GM12874 (cell line): ENCODE results near the gene LCP2.

Experiments
- CTCF ChIP-seq: IDR thresholded peaks from 2 replicates; pipeline ENCODE4 v1.5.1; 2011; ENCODE audit warnings: low read depth, mild to moderate bottlenecking, control low read depth, low read length, moderate library complexity; ENCODE audit not compliant: insufficient read depth

Gene LCP2

GRCh38 chr5:170330568-170331054 lies 33.0 kb upstream of the LCP2 start:
- no peak for TF ChIP-seq CTCF

GRCh38 chr5:170329524-170329923 lies 31.9 kb upstream of the LCP2 start:
- no peak for TF ChIP-seq CTCF

GRCh38 chr5:170327829-170328228 lies 30.3 kb upstream of the LCP2 start:
- TF ChIP-seq CTCF, result no peak

GRCh38 chr5:170327168-170327567 lies 29.6 kb upstream of the LCP2 start:
- TF ChIP-seq CTCF, result no peak

- TF ChIP-seq CTCF, result no peak
Observed at GRCh38 chr5:170319301-170319700, 21.7 kb upstream of the LCP2 start.

GRCh38 chr5:170317499-170317898 lies 19.9 kb upstream of the LCP2 start:
- TF ChIP-seq CTCF, result no peak

GRCh38 chr5:170316937-170317336 lies 19.4 kb upstream of the LCP2 start:
- no peak for TF ChIP-seq CTCF

GRCh38 chr5:170315154-170315553 lies 17.6 kb upstream of the LCP2 start:
- no peak for TF ChIP-seq CTCF
